ENCODE data around the gene DNAJC4.

Gene DNAJC4

GRCh38 chr11:64208796-64209562 lies 21.4 kb upstream of the DNAJC4 start:
- DNase-seq, result no peak

- no peak for DNase-seq
Measured at GRCh38 chr11:64209563-64209843, 20.8 kb upstream of the DNAJC4 start.

GRCh38 chr11:64210301-64211020 lies 19.9 kb upstream of the DNAJC4 start:
- no peak for DNase-seq

GRCh38 chr11:64211181-64211872 lies 19.0 kb upstream of the DNAJC4 start:
- DNase-seq, result no peak

GRCh38 chr11:64216879-64217278 lies 13.5 kb upstream of the DNAJC4 start:
- no peak for DNase-seq

GRCh38 chr11:64218628-64219353 lies 11.6 kb upstream of the DNAJC4 start:
- DNase-seq, result no peak

- no peak for DNase-seq
Measured at GRCh38 chr11:64219354-64219684, 11.0 kb upstream of the DNAJC4 start.

- DNase-seq, result no peak
Measured at GRCh38 chr11:64219755-64220154, 10.6 kb upstream of the DNAJC4 start.

- DNase-seq, result no peak
Measured at GRCh38 chr11:64220271-64220670, 10.1 kb upstream of the DNAJC4 start.

GRCh38 chr11:64220798-64221197 lies 9.6 kb upstream of the DNAJC4 start:
- no peak for DNase-seq

- DNase-seq, result no peak
Measured at GRCh38 chr11:64222651-64223000, 7.7 kb upstream of the DNAJC4 start.

- no peak for DNase-seq
Measured at GRCh38 chr11:64223001-64223651, 7.2 kb upstream of the DNAJC4 start.

GRCh38 chr11:64224151-64224890 lies 6.0 kb upstream of the DNAJC4 start:
- DNase-seq, result no peak

GRCh38 chr11:64224891-64225607 lies 5.3 kb upstream of the DNAJC4 start:
- no peak for DNase-seq

- DNase-seq, result peak; percentile 83
Measured at GRCh38 chr11:64225608-64226506, 4.5 kb upstream of the DNAJC4 start, which contains the start of the genes NUDT22 and TRPT1. Gene NUDT22 (plus strand): TSS chr11:64226274. CDS start chr11:64226653, 379 bp downstream. Gene TRPT1 (minus strand): TSS chr11:64226186. CDS start chr11:64225860, 326 bp downstream.

- DNase-seq, result peak; percentile 65
Measured at GRCh38 chr11:64226507-64227051, 3.8 kb upstream of the DNAJC4 start.

GRCh38 chr11:64227405-64227956 lies 2.9 kb upstream of the DNAJC4 start:
- DNase-seq, result no peak

- no peak for DNase-seq
Measured at GRCh38 chr11:64229090-64229743, 1.1 kb upstream of the DNAJC4 start.

GRCh38 chr11:64229744-64230170 lies 591 bp upstream of the DNAJC4 start:
- DNase-seq, result no peak

Measured in CD4-positive, alpha-beta T cell treated with Interferon gamma for 1 hour (primary cell).